Measurements from ENCODE around the gene DUSP9.

Gene DUSP9

DNA sequence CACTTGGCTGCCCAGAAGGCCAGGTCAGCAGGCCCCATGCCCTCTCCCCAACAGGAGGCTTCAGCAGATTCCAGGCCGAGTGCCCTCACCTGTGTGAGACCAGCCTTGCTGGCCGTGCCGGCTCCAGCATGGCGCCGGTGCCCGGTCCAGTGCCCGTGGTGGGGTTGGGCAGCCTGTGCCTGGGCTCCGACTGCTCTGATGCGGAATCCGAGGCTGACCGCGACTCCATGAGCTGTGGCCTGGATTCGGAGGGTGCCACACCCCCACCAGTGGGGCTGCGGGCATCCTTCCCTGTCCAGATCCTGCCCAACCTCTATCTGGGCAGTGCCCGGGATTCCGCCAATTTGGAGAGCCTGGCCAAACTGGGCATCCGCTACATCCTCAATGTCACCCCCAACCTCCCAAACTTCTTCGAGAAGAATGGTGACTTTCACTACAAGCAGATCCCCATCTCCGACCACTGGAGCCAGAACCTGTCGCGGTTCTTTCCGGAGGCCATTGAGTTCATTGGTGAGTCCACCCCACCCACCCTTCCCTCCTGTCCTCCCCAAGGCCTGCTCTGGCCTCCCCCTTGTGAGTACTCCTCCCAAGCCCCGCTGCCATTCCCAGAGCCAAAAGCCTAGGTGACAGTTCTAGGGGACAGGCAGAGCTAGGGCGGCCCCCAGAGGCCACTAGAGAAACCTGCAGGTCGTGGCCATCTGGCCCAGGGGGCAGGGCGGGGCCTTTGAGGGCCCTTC, 2.3 kb downstream of the DUSP9 start:
- DNase-seq (ENCODE audit: low spot score): peak; percentile 61

- DNase-seq (ENCODE audit: low spot score): no peak
Observed at GRCh38 chrX:153649915-153650782, 3.1 kb downstream of the DUSP9 start.

- DNase-seq (ENCODE audit: low spot score): no peak
Observed at GRCh38 chrX:153650959-153651358, 4.0 kb downstream of the DUSP9 start.

DNA sequence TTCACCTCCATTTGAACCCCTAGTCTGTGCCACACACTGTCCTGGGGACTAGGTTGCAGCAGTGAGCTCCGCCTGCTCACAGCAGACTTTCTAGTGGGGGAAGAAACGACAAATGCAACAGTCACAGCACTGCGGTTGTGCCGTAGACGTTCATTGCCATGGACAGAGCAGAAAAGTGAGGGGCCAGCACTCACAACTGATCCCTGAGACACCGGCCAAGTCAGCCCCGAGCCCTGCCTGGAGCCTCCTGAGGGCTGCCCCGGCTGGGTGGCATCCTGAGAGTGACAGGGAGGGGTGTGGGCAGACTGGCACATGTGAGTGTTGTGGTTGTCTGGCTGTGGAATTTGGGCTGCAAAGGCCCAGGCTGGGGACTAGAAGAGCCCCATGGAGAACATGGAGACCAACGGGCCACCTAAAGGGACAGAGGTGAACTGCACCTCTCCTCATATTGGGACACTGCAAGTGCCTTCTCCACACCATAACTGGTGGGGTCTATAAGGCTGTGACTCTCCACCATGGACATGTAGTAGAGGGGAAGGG, 4.6 kb downstream of the DUSP9 start:
- no peak for DNase-seq (ENCODE audit: low spot score)

DNA sequence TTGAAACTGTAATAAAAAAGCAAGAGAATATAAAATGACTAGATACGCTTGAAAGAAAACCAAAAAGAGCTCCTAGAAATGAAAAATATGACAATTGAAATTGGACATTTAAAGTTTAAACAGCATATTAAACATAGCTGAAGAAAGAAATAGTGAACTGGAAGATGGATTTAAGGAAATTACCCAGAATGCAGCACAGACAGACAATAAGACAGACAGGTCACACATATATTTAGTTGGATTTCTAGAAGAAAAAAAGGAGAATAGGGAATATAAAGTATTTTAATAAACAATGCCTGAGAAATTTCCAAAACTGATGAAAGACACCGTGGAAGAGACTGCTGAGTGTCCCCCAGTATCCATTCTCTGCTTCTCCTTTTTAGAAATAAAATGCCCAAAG, 6.6 kb downstream of the DUSP9 start:
- DNase-seq (ENCODE audit: low spot score): no peak

- no peak for DNase-seq (ENCODE audit: low spot score)
Observed at GRCh38 chrX:153657161-153657560, 10.2 kb downstream of the DUSP9 start.

GRCh38 chrX:153659268-153659667, 12.3 kb downstream of the DUSP9 start:
- DNase-seq (ENCODE audit: low spot score): no peak

GRCh38 chrX:153662266-153662665, 15.3 kb downstream of the DUSP9 start:
- no peak for DNase-seq (ENCODE audit: low spot score)

- DNase-seq (ENCODE audit: low spot score): no peak
Observed at GRCh38 chrX:153665726-153666306, 18.8 kb downstream of the DUSP9 start.

DNA sequence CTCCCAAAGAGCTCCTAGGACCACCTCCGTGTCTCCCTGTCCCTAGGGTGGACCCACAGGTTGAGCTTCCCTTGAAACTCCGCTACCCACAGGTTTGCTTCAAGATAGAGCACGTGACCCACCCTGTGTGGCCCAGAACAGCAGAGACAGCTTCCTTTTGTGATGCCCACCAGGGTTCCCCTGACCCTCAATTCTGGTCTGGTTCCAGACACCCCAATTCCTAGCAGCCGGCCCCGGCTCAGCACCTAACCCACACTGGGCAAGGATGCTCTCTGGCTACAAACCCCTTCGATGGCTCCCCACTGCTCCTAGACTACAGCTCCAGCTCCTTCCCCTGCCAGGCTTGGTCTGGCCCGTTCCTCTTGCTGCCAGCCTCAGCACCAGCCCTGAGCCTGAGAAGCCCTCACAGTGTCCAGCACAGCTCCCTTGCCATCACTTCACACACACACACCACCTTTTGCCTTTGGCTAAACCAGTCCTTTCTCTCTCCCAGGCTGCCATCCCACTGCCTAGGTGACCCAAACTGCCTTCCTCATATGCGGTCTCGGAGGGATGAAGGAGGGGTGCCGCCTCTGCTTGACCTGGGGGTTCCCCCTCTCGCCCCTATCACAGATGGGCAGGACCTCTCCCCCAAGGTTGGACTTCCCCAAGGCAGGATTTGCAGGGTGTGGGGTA, 20.4 kb downstream of the DUSP9 start:
- no peak for DNase-seq (ENCODE audit: low spot score)

GRCh38 chrX:153667956-153668396, 21.0 kb downstream of the DUSP9 start:
- DNase-seq (ENCODE audit: low spot score): peak; percentile 80

- no peak for DNase-seq (ENCODE audit: low spot score)
Observed at GRCh38 chrX:153668423-153669173, 21.6 kb downstream of the DUSP9 start.

DNA sequence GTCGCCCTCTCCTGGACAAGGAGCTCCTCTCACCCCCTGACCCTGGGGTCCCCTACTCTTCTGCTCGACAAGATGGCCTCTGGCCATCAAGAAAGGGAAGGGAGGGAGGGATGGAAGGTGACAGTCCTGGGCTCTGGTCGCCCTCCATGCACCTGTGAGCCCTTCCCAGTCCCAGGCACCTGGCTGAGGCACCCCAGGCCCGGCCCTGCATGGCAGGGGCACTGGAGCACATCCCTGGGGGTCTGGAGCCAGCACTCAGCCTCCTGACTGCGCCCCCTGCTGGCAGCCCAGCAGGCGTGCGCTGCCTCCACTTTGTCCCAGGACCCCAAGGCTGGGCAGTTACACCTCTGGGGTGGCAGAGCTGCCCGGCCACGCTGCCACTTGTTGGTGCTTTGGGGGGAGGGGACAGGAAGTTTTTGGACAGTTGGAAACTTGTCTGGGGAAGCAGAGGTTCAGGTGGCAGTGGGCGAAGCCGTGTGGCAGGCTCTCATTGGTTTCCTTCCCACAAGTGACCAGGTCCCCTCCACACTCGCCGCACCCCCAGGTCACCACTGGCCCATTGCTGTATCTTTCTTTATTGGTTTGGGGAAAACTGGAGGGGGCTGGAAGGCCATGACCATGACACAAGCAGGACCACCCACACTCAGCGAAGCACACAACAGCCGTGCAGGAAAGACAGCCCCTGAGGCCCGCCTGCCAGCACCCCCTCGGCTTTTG, 22.3 kb downstream of the DUSP9 start:
- DNase-seq (ENCODE audit: low spot score): peak; percentile 55

- no peak for DNase-seq (ENCODE audit: low spot score)
Observed at GRCh38 chrX:153669901-153670731, 23.1 kb downstream of the DUSP9 start.

DNA sequence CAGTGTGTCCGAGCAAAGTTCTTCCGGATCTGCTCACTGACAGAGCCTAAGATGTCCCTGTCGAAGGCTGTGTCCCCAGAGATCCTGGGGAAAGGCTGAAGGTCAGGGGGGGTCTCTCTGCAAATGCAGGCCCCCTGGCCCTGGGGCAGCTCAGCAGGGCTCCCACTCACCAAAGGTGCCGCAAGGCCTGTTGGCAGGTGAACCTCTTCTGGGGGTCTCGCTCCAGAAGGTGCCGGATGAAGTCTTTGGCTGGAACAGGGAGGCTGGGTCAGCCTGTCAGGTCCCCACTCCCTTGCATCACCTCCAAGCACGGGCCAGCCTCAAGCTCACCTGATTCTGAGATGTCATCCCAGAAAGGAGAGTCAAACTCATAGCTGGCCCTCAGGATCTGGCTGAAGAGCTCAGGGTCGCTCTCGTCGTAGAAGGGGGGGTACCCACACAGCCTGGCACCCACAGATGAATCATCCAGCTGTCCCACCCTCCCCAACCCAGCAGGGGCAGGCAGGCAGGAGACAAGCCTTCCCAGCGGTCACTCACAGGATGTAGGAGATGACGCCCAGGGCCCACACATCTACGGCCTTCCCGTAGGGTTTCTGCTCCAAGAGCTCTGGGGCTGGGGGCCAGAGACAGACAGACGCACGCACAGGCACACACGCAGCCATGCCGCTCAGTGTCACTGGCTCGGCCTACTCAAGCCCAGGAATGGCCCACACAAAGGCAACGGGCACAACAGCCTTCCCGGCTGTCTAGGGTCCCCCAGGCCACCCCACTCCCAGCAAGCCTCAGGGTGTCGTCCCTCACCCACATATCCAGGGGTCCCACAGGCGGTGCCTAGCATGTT, 24.0 kb downstream of the DUSP9 start:
- DNase-seq (ENCODE audit: low spot score): no peak

DNA sequence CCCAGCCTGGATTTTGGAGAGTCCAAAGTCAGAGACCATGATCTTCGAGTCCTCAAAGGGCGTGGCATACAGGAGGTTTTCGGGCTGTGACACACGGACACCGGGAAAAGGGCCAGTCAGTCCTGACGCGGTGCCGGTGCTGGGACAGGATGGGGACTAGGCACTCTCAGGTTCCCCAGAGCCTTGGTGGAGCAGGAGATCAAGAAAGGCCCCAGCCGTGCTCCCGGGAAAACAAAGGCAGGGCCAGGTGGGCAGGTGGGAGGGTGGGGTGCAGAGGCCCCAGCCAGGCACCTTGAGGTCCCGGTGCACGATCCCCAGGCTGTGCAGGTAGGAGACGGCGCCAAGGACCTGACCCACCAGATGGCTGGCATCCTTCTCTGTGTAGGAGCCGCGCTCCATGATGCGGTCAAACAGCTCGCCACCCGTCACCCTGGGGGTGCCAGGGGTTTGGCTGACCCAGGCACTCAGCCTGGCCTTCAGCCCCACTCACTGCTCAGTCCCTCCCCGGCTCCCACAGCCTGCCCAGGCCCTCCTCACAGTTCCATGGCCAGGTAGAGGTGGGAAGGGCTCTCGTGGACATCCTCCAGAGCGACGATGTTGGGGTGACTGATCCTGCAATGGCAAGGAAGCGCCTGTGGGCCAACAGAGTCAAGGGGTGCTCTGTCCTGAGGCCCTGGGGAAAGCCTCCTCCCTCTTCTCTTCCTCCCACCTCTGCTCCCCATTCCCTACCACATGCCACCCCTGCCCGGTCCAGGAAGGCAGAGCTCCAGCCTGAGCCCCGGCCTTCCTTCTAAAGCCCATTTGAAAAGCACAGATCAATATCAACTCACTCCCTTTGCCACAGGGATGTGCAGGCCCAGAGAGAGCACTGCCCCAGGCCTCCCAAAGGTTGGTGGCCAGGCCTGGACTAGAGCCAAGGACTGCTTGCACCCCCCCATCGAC, 24.9 kb downstream of the DUSP9 start:
- no peak for DNase-seq (ENCODE audit: low spot score)

DNA sequence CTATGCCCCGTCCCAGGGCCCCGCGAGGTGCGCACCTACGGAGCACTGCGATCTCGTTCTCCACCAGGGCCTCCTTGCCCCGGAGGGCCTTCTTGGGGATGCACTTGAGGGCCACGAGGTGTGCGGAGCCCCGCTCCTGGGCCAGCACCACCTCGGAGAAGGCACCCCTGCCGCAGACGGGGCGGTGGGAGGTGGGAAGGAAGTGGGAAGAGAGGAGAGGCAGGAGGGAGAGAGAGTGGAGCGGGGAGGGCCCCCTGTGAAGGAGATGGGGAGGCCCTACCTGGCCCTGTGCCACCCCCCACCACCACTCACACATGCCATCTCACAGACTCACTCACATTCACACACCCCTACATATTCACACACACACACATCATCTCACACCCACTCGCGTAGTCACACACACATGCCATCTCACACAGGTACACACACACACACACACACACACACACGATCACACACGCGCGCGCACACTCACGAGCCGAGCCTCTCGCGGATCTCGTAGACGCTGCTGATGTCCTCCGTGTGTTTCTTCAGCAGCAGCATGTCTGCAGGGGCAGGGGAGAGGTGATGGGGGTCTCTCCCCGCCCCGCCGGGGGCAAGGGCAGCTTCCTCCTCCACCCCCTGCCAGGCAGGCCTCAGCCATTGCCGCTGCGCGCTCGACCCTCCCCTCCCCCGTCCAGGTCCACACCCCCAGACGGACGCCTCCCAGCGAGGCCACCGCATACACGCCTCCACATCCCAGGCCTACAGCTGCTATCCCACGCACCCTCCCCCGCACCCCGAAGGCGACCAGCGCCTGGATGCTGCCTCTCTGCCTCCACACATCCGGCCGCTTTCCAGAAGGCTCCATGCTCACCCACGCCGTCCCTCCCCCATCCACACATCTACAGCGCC, 25.8 kb downstream of the DUSP9 start:
- DNase-seq (ENCODE audit: low spot score): no peak

All from AG20443 (cell line).